Kidney glomerular epithelial cell (primary cell): ENCODE results near the gene FGF1.

Source experiments
- DNase-seq: peaks from one replicate; lab custom pipeline; 2025; lab: John Stamatoyannopoulos, UW

FGF1 gene

GRCh38 chr5:142644127-142644526, 41.8 kb downstream of the FGF1 start:
- peak; percentile 26 for DNase-seq

GRCh38 chr5:142643634-142644033, 42.3 kb downstream of the FGF1 start:
- DNase-seq: no peak

- no peak for DNase-seq
Observed at GRCh38 chr5:142642427-142642826, 43.5 kb downstream of the FGF1 start.

- DNase-seq: no peak
Observed at GRCh38 chr5:142641711-142642110, 44.2 kb downstream of the FGF1 start.

GRCh38 chr5:142640316-142641005, 45.4 kb downstream of the FGF1 start:
- no peak for DNase-seq

- no peak for DNase-seq
Observed at GRCh38 chr5:142639455-142639854, 46.4 kb downstream of the FGF1 start.

GRCh38 chr5:142637871-142638270, 48.0 kb downstream of the FGF1 start:
- DNase-seq: no peak

- DNase-seq: no peak
Observed at GRCh38 chr5:142636698-142637324, 49.1 kb downstream of the FGF1 start.

- DNase-seq: no peak
Observed at GRCh38 chr5:142636093-142636492, 49.8 kb downstream of the FGF1 start.

- no peak for DNase-seq
Observed at GRCh38 chr5:142634216-142635011, 51.5 kb downstream of the FGF1 start.

GRCh38 chr5:142630927-142631539, 54.9 kb downstream of the FGF1 start:
- DNase-seq: no peak

GRCh38 chr5:142627383-142628217, 58.3 kb downstream of the FGF1 start:
- no peak for DNase-seq

GRCh38 chr5:142626786-142627185, 59.1 kb downstream of the FGF1 start:
- no peak for DNase-seq

- no peak for DNase-seq
Observed at GRCh38 chr5:142626099-142626498, 59.8 kb downstream of the FGF1 start.

GRCh38 chr5:142621227-142621626, 64.7 kb downstream of the FGF1 start:
- peak; percentile 50 for DNase-seq

- DNase-seq: no peak
Observed at GRCh38 chr5:142619815-142620214, 66.1 kb downstream of the FGF1 start.

GRCh38 chr5:142618130-142618523, 67.8 kb downstream of the FGF1 start:
- peak; percentile 59 for DNase-seq

GRCh38 chr5:142617416-142618129, 68.3 kb downstream of the FGF1 start:
- DNase-seq: no peak

- DNase-seq: no peak
Observed at GRCh38 chr5:142615948-142616347, 69.9 kb downstream of the FGF1 start.

GRCh38 chr5:142614054-142614453, 71.8 kb downstream of the FGF1 start:
- no peak for DNase-seq

- no peak for DNase-seq
Observed at GRCh38 chr5:142613271-142613671, 72.6 kb downstream of the FGF1 start.
